H9 (cell line): ENCODE results near the gene PITPNB. TPM values are rescaled to one million over a fixed set of nuclear protein-coding genes. Genes with fewer than 3 reads are reported as not detected.

Experiments
- DNase-seq: peaks from one replicate; pipeline ENCODE4 v3.0.0-alpha.2; 2017
- H2AFZ ChIP-seq: one replicate; pipeline ENCODE4 v1.6.1; 2013; ENCODE audit warnings: mild to moderate bottlenecking, low read length, control low read depth, moderate library complexity
- H2AK5ac ChIP-seq: 2 replicates; pipeline ENCODE4 v1.6.1; 2013; ENCODE audit warnings: low read length, control low read depth, mixed read lengths; ENCODE audit not compliant: insufficient read length
- H2BK120ac ChIP-seq: one replicate; pipeline ENCODE4 v1.6.1; 2013; ENCODE audit warnings: low read depth, mild to moderate bottlenecking, low read length, control low read depth, inconsistent platforms; ENCODE audit not compliant: poor library complexity, severe bottlenecking
- H2BK12ac ChIP-seq: 2 replicates; pipeline ENCODE4 v1.6.1; 2013; ENCODE audit warnings: low read length, control low read depth, mixed read lengths, low read depth; ENCODE audit not compliant: insufficient read length
- H2BK15ac ChIP-seq: 2 replicates; pipeline ENCODE4 v1.6.1; 2013; ENCODE audit warnings: low read depth, low read length, control low read depth
- H2BK20ac ChIP-seq: one replicate; pipeline ENCODE4 v1.6.1; 2013; ENCODE audit warnings: low read depth, mild to moderate bottlenecking, low read length, control low read depth, inconsistent platforms; ENCODE audit not compliant: poor library complexity, severe bottlenecking
- H2BK5ac ChIP-seq: 2 replicates; pipeline ENCODE4 v1.6.1; 2013; ENCODE audit warnings: low read length, control low read depth, mixed read lengths; ENCODE audit not compliant: insufficient read length
- H3K14ac ChIP-seq: 2 replicates; pipeline ENCODE4 v1.6.1; 2013; ENCODE audit warnings: low read length, control low read depth; ENCODE audit not compliant: insufficient read depth
- H3K18ac ChIP-seq: 2 replicates; pipeline ENCODE4 v1.6.1; 2013; ENCODE audit warnings: low read depth, mild to moderate bottlenecking, mixed read lengths, low read length, control low read depth; ENCODE audit not compliant: insufficient read length
- H3K23ac ChIP-seq: 2 replicates; pipeline ENCODE4 v1.6.1; 2013; ENCODE audit warnings: low read length, control low read depth, mixed read lengths, low read depth; ENCODE audit not compliant: insufficient read length
- H3K23me2 ChIP-seq: 2 replicates; pipeline ENCODE4 v1.6.1; 2013; ENCODE audit warnings: low read depth, mild to moderate bottlenecking, mixed read lengths, low read length, control low read depth; ENCODE audit not compliant: insufficient read length, poor library complexity, severe bottlenecking
- H3K27ac ChIP-seq: 2 replicates; pipeline ENCODE4 v1.5.1; 2013; ENCODE audit warnings: low read length, control low read depth, mixed read lengths, low read depth; ENCODE audit not compliant: insufficient read length
- H3K27me3 ChIP-seq: 2 replicates; pipeline ENCODE4 v1.6.1; 2013; ENCODE audit warnings: low read length, control low read depth, inconsistent platforms; ENCODE audit not compliant: insufficient read depth
- H3K4ac ChIP-seq: 2 replicates; pipeline ENCODE4 v1.6.1; 2013; ENCODE audit warnings: low read depth, mild to moderate bottlenecking, control low read depth, inconsistent platforms, low read length, moderate library complexity
- H3K4me1 ChIP-seq: 2 replicates; pipeline ENCODE4 v1.6.1; 2013; ENCODE audit warnings: low read length, control low read depth, inconsistent platforms; ENCODE audit not compliant: insufficient read depth
- H3K4me2 ChIP-seq: 2 replicates; pipeline ENCODE4 v1.6.1; 2013; ENCODE audit warnings: low read length, control low read depth, mixed read lengths; ENCODE audit not compliant: insufficient read length, insufficient read depth
- H3K56ac ChIP-seq: 2 replicates; pipeline ENCODE4 v1.6.1; 2013; ENCODE audit warnings: low read depth, mild to moderate bottlenecking, mixed read lengths, low read length, control low read depth; ENCODE audit not compliant: insufficient read length
- H3K79me1 ChIP-seq: 2 replicates; pipeline ENCODE4 v1.6.1; 2013; ENCODE audit warnings: low read depth, mild to moderate bottlenecking, moderate library complexity, low read length, control low read depth, inconsistent platforms; ENCODE audit not compliant: insufficient read depth, poor library complexity, severe bottlenecking
- H3K79me2 ChIP-seq: 2 replicates; pipeline ENCODE4 v1.6.1; 2013; ENCODE audit warnings: low read length, control low read depth, inconsistent platforms; ENCODE audit not compliant: insufficient read depth
- H3K9ac ChIP-seq: 2 replicates; pipeline ENCODE4 v1.6.1; 2013; ENCODE audit warnings: low read length, control low read depth, mixed read lengths; ENCODE audit not compliant: insufficient read length; ENCODE audit errors: extremely low read depth
- H3K9me3 ChIP-seq: one replicate; pipeline ENCODE4 v1.6.1; 2013; ENCODE audit warnings: low read depth, low read length, inconsistent platforms; ENCODE audit not compliant: control insufficient read depth
- H3T11ph ChIP-seq: one replicate; pipeline ENCODE4 v1.6.1; 2013; ENCODE audit warnings: mild to moderate bottlenecking, low read length, control low read depth, inconsistent platforms
- H4K20me1 ChIP-seq: one replicate; pipeline ENCODE4 v1.6.1; 2013; ENCODE audit not compliant: control insufficient read depth, insufficient read length, insufficient read depth
- H4K5ac ChIP-seq: 2 replicates; pipeline ENCODE4 v1.6.1; 2013; ENCODE audit warnings: low read depth, mild to moderate bottlenecking, mixed read lengths, low read length, control low read depth; ENCODE audit not compliant: insufficient read length
- H4K8ac ChIP-seq: replicated peaks from 2 replicates; pipeline ENCODE4 v1.6.1; 2013; ENCODE audit warnings: low read length, control low read depth, mixed read lengths, low read depth; ENCODE audit not compliant: insufficient read length
- H4K91ac ChIP-seq: 2 replicates; pipeline ENCODE4 v1.6.1; 2013; ENCODE audit warnings: low read depth, mild to moderate bottlenecking, moderate library complexity, mixed read lengths, low read length, control low read depth; ENCODE audit not compliant: insufficient read length
- H3K27ac Mint-ChIP-seq, 3 experiments: 2 replicates in 2 of 3; 3 replicates in 1 of 3; pipeline ENCODE4 v1.8.0; 2020 to 2021; ENCODE audit warnings: mixed read lengths in 3 of 3, mild to moderate bottlenecking in 1 of 3, moderate library complexity in 1 of 3
- H3K27me3 Mint-ChIP-seq: 2 replicates; pipeline ENCODE4 v1.8.0; 2021; ENCODE audit warnings: low read depth, mild to moderate bottlenecking, moderate library complexity, mixed read lengths
- H3K36me3 Mint-ChIP-seq, 3 experiments: 2 replicates in 2 of 3; 3 replicates in 1 of 3; pipeline ENCODE4 v1.8.0; 2020 to 2021; ENCODE audit warnings: low read depth in 3 of 3, mixed read lengths in 3 of 3; ENCODE audit not compliant: insufficient read depth in 1 of 3
- H3K4me1 Mint-ChIP-seq, 2 experiments: 2 replicates each; pipeline ENCODE4 v1.8.0; 2020; ENCODE audit warnings: mixed read lengths in 2 of 2
- H3K4me3 Mint-ChIP-seq, 2 experiments: 2 replicates in 1 of 2; 3 replicates in 1 of 2; pipeline ENCODE4 v1.8.0; 2020 to 2021; ENCODE audit warnings: mild to moderate bottlenecking in 2 of 2, mixed read lengths in 2 of 2, moderate library complexity in 1 of 2
- H3K9me3 Mint-ChIP-seq, 2 experiments: 2 replicates in 1 of 2; 3 replicates in 1 of 2; pipeline ENCODE4 v1.8.0; 2020; ENCODE audit warnings: mild to moderate bottlenecking in 2 of 2, mixed read lengths in 2 of 2, moderate library complexity in 1 of 2
- CTCF ChIP-seq: fragments of 200-600 bp; sonication (generic); conservative IDR thresholded peaks from 3 replicates; pipeline ENCODE4 v1.8.0; 2021; ENCODE audit warnings: antibody characterized with exemption, mild to moderate bottlenecking
- WGBS: extraction: QIAGEN DNeasy Blood & Tissue Kit; methylation state at CpG from one replicate; pipeline ENCODE4 v1.1.7; 2013; ENCODE audit warnings: missing lambda C conversion rate, low lambda C conversion rate, mixed read lengths; ENCODE audit not compliant: insufficient read length; ENCODE audit errors: extremely low coverage; 5-methylcytosine and 5-hydroxymethylcytosine counted together
- total RNA-seq: library from RNA; stranded (reverse); gene quantifications from 2 replicates; pipeline ENCODE4 v1.2.1, GENCODE V29; 2021

Gene PITPNB
- total RNA-seq, 1 experiment from 2014 or later: 106 TPM

GRCh38 chr22:27832606-27833005, 86.5 kb downstream of the PITPNB start:
- H4K91ac ChIP-seq: no peak overlapping the region
- H2BK15ac ChIP-seq: no peak overlapping the region
- H4K20me1 ChIP-seq: no peaks in the 10 kb centered on the region
- no peak overlapping the region for H2BK120ac ChIP-seq
- H3K18ac ChIP-seq: no peak overlapping the region
- no peak overlapping the region for H3K23ac ChIP-seq
- H2BK20ac ChIP-seq: no peak overlapping the region
- no peak overlapping the region for H3K9ac ChIP-seq
- H3K9me3 ChIP-seq: no peaks in the 10 kb centered on the region
- WGBS: no CpG with 5 or more reads among the region's 7 CpGs
- TF ChIP-seq CTCF: no peak
- H3K27ac Mint-ChIP-seq: no peak overlapping the region; a peak in 2 of 7 replicates
- no peaks in the 10 kb centered on the region for H3K79me1 ChIP-seq
- no peaks in the 10 kb centered on the region; the same call in 1 of the 2 replicates for H3K4me1 ChIP-seq
- no peak overlapping the region for H2AK5ac ChIP-seq
- no peak overlapping the region for H3K14ac ChIP-seq
- H4K8ac ChIP-seq: no peak overlapping the region
- H3K4me2 ChIP-seq: no peak overlapping the region
- H2BK5ac ChIP-seq: no peak overlapping the region
- peaks cover 2 to 7% (median 2%) of the 10 kb centered on the region in 3 experiments for H3K36me3 Mint-ChIP-seq
- no peak overlapping the region for H3T11ph ChIP-seq
- no peak overlapping the region for H4K5ac ChIP-seq
- H3K4me1 Mint-ChIP-seq: peaks cover 18 to 23% of the 10 kb centered on the region in 2 experiments
- no peak overlapping the region; a peak in 1 of 5 replicates for H3K4me3 Mint-ChIP-seq
- peaks cover 3% of the 10 kb centered on the region; the same call in 1 of the 2 replicates for H3K27me3 Mint-ChIP-seq
- no peak overlapping the region for H3K4ac ChIP-seq
- H3K79me2 ChIP-seq: no peaks in the 10 kb centered on the region
- H3K9me3 Mint-ChIP-seq: peaks cover 6 to 7% of the 10 kb centered on the region in 2 experiments
- no peak for DNase-seq
- H3K27me3 ChIP-seq: no peaks in the 10 kb centered on the region
- no peak overlapping the region for H2BK12ac ChIP-seq
- no peak overlapping the region for H2AFZ ChIP-seq
- H3K27ac ChIP-seq: no peak overlapping the region
- H3K56ac ChIP-seq: no peak overlapping the region
- H3K23me2 ChIP-seq: no peaks in the 10 kb centered on the region
